Femur (tissue), 1 donor: Measurements from ENCODE around the gene NRCAM.

Source experiments
- DNase-seq: peaks from one replicate; pipeline ENCODE4 v3.0.0-alpha.2; 2017

The NRCAM gene

GRCh38 chr7:108236681-108237415, 219.4 kb downstream of the NRCAM start:
- no peak for DNase-seq

GRCh38 chr7:108235451-108236061, 220.7 kb downstream of the NRCAM start:
- no peak for DNase-seq

- no peak for DNase-seq
Observed at GRCh38 chr7:108234971-108235450, 221.2 kb downstream of the NRCAM start.

- no peak for DNase-seq
Observed at GRCh38 chr7:108234281-108234680, 222.0 kb downstream of the NRCAM start.

- no peak for DNase-seq
Observed at GRCh38 chr7:108232076-108232475, 224.2 kb downstream of the NRCAM start.

- no peak for DNase-seq
Observed at GRCh38 chr7:108231221-108231620, 225.0 kb downstream of the NRCAM start.

- DNase-seq, result no peak
Observed at GRCh38 chr7:108227366-108227765, 228.9 kb downstream of the NRCAM start.

- DNase-seq, result no peak
Observed at GRCh38 chr7:108226816-108227299, 229.4 kb downstream of the NRCAM start.

GRCh38 chr7:108225531-108226181, 230.6 kb downstream of the NRCAM start:
- no peak for DNase-seq

- DNase-seq, result no peak
Observed at GRCh38 chr7:108224387-108224786, 231.8 kb downstream of the NRCAM start.

GRCh38 chr7:108222236-108222892, 233.9 kb downstream of the NRCAM start:
- DNase-seq, result no peak

- no peak for DNase-seq
Observed at GRCh38 chr7:108211382-108212201, 244.6 kb downstream of the NRCAM start.

GRCh38 chr7:108210796-108211195, 245.4 kb downstream of the NRCAM start:
- no peak for DNase-seq

GRCh38 chr7:108205311-108205710, 250.9 kb downstream of the NRCAM start:
- DNase-seq, result no peak

GRCh38 chr7:108204281-108204796, 251.9 kb downstream of the NRCAM start:
- DNase-seq, result no peak

- DNase-seq, result no peak
Observed at GRCh38 chr7:108203537-108203936, 252.7 kb downstream of the NRCAM start.

GRCh38 chr7:108202743-108203142, 253.5 kb downstream of the NRCAM start:
- no peak for DNase-seq

GRCh38 chr7:108201766-108202165, 254.5 kb downstream of the NRCAM start:
- no peak for DNase-seq

GRCh38 chr7:108200326-108200725, 255.9 kb downstream of the NRCAM start:
- no peak for DNase-seq

- DNase-seq, result no peak
Observed at GRCh38 chr7:108197371-108198091, 258.7 kb downstream of the NRCAM start.

- DNase-seq, result no peak
Observed at GRCh38 chr7:108196004-108196403, 260.2 kb downstream of the NRCAM start.
